Tibial nerve (tissue), 4 donors: ENCODE data around the gene HNRNPH1. TPM values are rescaled to one million over a fixed set of nuclear protein-coding genes. Genes with fewer than 3 reads are reported as not detected.

ENCODE experiments used
- DNase-seq, 2 donors: peaks; one replicate each; pipeline ENCODE4 v3.0.0-alpha.2; 2019; ENCODE audit warnings: low spot score in 2 of 2
- H3K27ac ChIP-seq, 4 donors: fragments of 200-600 bp; sonication (generic) in 3 of 4; one replicate each; pipeline ENCODE4 v1.5.1; 2017 to 2019; ENCODE audit warnings: mild to moderate bottlenecking in 1 of 4
- H3K27me3 ChIP-seq, 2 donors: fragments of 200-600 bp; sonication (generic) in 1 of 2; one replicate each; pipeline versions ENCODE4 v1.5.1 to v1.6.0; 2017 to 2019
- H3K36me3 ChIP-seq, 3 donors: fragments of 200-600 bp; sonication (generic); one replicate each; pipeline ENCODE4 v1.5.1; 2018 to 2019
- H3K4me1 ChIP-seq, 4 donors: fragments of 200-600 bp; sonication (generic) in 3 of 4; one replicate each; pipeline ENCODE4 v1.5.1; 2017 to 2019
- H3K4me3 ChIP-seq, 4 donors: fragments of 200-600 bp; sonication (generic) in 3 of 4; one replicate each; pipeline ENCODE4 v1.5.1; 2017 to 2019; ENCODE audit warnings: mild to moderate bottlenecking in 1 of 4, moderate library complexity in 1 of 4
- H3K9me3 ChIP-seq, 4 donors: fragments of 200-600 bp; sonication (generic) in 3 of 4; one replicate each; pipeline ENCODE4 v1.5.1; 2017 to 2019
- EP300 ChIP-seq, 2 donors: sonication (generic); formaldehyde crosslinking; IDR thresholded peaks; one replicate each; pipeline ENCODE4 v1.6.1; 2017; ENCODE audit warnings: antibody characterized with exemption in 2 of 2, mild to moderate bottlenecking in 1 of 2
- POLR2A ChIP-seq, 2 donors: fragments of 450-650 bp; IDR thresholded peaks; one replicate each; pipeline ENCODE4 v1.6.1; 2017; ENCODE audit warnings: antibody characterized with exemption in 2 of 2, mild to moderate bottlenecking in 2 of 2, moderate library complexity in 2 of 2
- WGBS, 2 donors: methylation state at CpG; one replicate each; pipeline ENCODE4 v1.1.5; 2018; 5-methylcytosine and 5-hydroxymethylcytosine counted together
- total RNA-seq, 4 donors: library from RNA; depleted of rRNA; stranded (reverse); fragments of >200 nt; gene quantifications; one replicate each; pipeline ENCODE4 v1.1.0, GENCODE V29; 2016
- TF ChIP-seq, protein P1 (sequence below), 5 experiments: fragments of 200-600 bp in 3 of 5; fragments of 450-650 bp in 2 of 5; sonication (generic) in 3 of 5; IDR thresholded peaks; one replicate each; pipeline ENCODE4 v1.5.1; 2016 to 2019; ENCODE audit warnings: antibody characterized with exemption in 5 of 5, mild to moderate bottlenecking in 3 of 5, moderate library complexity in 2 of 5

The HNRNPH1 gene
- total RNA-seq, 4 donors from 2014 or later = 473 to 711 (median 678) TPM

GRCh38 chr5:179624841-179625271 lies 1.4 kb upstream of the HNRNPH1 start:
- no peaks in the 10 kb centered on the region for H3K9me3 ChIP-seq
- peaks cover 0 to 32% (median 23%) of the 10 kb centered on the region in 4 donors for H3K4me1 ChIP-seq
- no peak for DNase-seq
- H3K36me3 ChIP-seq = peaks cover 0 to 26% (median 5%) of the 10 kb centered on the region in 3 donors
- peak overlapping the region in 2 of 4 donors; percentile 89 to 100 for H3K4me3 ChIP-seq
- WGBS, 2 donors = 82 to 89% methylated on average over 9 of the region's 9 CpGs
- H3K27me3 ChIP-seq = no peaks in the 10 kb centered on the region
- TF ChIP-seq, protein P1, sequence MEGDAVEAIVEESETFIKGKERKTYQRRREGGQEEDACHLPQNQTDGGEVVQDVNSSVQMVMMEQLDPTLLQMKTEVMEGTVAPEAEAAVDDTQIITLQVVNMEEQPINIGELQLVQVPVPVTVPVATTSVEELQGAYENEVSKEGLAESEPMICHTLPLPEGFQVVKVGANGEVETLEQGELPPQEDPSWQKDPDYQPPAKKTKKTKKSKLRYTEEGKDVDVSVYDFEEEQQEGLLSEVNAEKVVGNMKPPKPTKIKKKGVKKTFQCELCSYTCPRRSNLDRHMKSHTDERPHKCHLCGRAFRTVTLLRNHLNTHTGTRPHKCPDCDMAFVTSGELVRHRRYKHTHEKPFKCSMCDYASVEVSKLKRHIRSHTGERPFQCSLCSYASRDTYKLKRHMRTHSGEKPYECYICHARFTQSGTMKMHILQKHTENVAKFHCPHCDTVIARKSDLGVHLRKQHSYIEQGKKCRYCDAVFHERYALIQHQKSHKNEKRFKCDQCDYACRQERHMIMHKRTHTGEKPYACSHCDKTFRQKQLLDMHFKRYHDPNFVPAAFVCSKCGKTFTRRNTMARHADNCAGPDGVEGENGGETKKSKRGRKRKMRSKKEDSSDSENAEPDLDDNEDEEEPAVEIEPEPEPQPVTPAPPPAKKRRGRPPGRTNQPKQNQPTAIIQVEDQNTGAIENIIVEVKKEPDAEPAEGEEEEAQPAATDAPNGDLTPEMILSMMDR (IDR thresholded peaks at IDR 0.05) = no peak
- TF ChIP-seq EP300 (IDR thresholded peaks at IDR 0.05) (no peak), POLR2A (IDR thresholded peaks at IDR 0.05) (no peak)
- H3K27ac ChIP-seq = peak overlapping the region in 3 of 4 donors; percentile 100

DNA sequence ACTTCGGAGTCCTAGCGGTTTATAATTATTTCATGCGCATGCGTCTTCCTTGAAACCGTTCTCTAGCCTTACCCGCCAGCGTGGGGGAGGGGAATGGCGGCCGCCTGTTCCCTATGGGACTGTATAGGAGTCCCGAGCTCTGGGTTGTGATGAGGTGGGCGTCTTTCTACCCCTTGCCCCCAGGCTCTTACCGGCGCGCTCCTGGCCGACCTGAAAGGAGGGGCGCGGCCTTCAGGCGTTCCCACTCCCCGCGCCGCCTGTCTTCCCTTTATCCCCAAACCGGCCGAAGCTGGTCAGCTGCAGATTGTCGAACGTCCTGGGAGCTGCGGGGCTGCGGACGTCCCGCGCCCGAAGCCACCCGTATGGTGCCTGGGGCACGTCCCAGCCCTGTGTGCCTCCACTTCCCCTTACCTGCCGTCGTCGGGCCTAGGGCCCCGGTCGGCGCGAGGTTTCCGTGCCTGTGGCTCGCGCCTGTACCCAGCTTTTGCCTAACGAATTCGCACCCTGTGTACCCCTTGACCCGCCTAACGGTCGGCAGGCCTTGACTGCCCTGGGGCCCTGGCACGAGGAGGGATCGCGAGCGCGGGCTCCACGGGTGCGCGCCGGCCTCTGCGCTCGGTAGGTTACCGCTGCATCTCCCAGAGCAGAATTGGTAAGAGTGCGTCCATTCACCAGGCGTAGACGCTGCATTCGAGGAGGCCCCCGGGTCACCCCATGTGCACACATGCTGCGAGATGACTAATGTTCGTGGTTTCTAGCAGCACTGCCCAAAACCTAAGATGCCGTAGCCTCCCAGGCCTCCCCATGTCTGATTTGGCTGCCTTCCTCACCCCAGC lies 653 bp upstream of the HNRNPH1 start:
- H3K4me3 ChIP-seq = peak overlapping the region; percentile 89 to 100 (median 98)
- no peak for DNase-seq
- H3K9me3 ChIP-seq = no peaks in the 10 kb centered on the region
- 0 to 5% methylated on average over 27 to 57 of the region's 68 CpGs for WGBS, 2 donors
- peak overlapping the region; percentile 99 to 100 (median 100) for H3K27ac ChIP-seq
- H3K4me1 ChIP-seq = peaks cover 0 to 39% (median 31%) of the 10 kb centered on the region in 4 donors
- H3K36me3 ChIP-seq = peaks cover 0 to 28% (median 5%) of the 10 kb centered on the region in 3 donors
- H3K27me3 ChIP-seq = no peaks in the 10 kb centered on the region
- TF ChIP-seq EP300 (IDR thresholded peaks at IDR 0.05) = no peak
- TF ChIP-seq, protein P1 (IDR thresholded peaks at IDR 0.05) = peak in 1 of 5 experiments; percentile 49

- DNase-seq = no peak
- peaks cover 0 to 64% (median 41%) of the 10 kb centered on the region in 4 donors for H3K4me1 ChIP-seq
- 6% methylated on average over 11 of the region's 11 CpGs for WGBS, 2 donors
These were observed 1.8 kb downstream of the HNRNPH1 start for GRCh38 chr5:179621551-179622214.

GRCh38 chr5:179620703-179621350 lies 2.6 kb downstream of the HNRNPH1 start:
- no peak for DNase-seq
- Histone ChIP-seq H3K4me1 (peaks cover 0 to 72% (median 41%) of the 10 kb centered on the region in 4 donors), H3K4me3 (peak overlapping the region; percentile 87 to 100 (median 94)), H3K9me3 (no peaks in the 10 kb centered on the region), H3K27me3 (no peaks in the 10 kb centered on the region), H3K27ac (peak overlapping the region in 2 of 4 donors; percentile 2 to 100), H3K36me3 (peaks cover 8 to 61% (median 31%) of the 10 kb centered on the region in 3 donors)
- WGBS, 2 donors = 10 to 14% methylated on average over 5 of the region's 5 CpGs
- TF ChIP-seq, protein P1 (IDR thresholded peaks at IDR 0.05) = no peak
- no peak for TF ChIP-seq POLR2A (IDR thresholded peaks at IDR 0.05)
- TF ChIP-seq EP300 (IDR thresholded peaks at IDR 0.05) = no peak

More at GRCh38 chr5:179621551-179622214, 1.8 kb downstream of the HNRNPH1 start:
- H3K4me3 ChIP-seq = peak overlapping the region; percentile 87 to 100 (median 94)
- H3K36me3 ChIP-seq = peaks cover 8 to 52% (median 25%) of the 10 kb centered on the region in 3 donors
- no peaks in the 10 kb centered on the region for H3K27me3 ChIP-seq
- TF ChIP-seq, protein P1 (IDR thresholded peaks at IDR 0.05) = no peak
- TF ChIP-seq EP300 (IDR thresholded peaks at IDR 0.05) (no peak), POLR2A (IDR thresholded peaks at IDR 0.05) (no peak)
- H3K27ac ChIP-seq = peak overlapping the region; percentile 66 to 100 (median 88)
- no peaks in the 10 kb centered on the region for H3K9me3 ChIP-seq
